HepG2 (cell line): ENCODE data around the gene SRSF10. TPM values are rescaled to one million over a fixed set of nuclear protein-coding genes. Genes with fewer than 3 reads are reported as not detected.
A peak's percentile ranks its signal among the peaks of the same experiment; 100 is the strongest.

Experiments used
- AHR ChIP-seq: IDR thresholded peaks from 2 replicates; pipeline ENCODE4 v1.6.1; 2018; ENCODE audit warnings: missing genetic modification reagents, missing compliant biosample characterization
- BHLHE40 ChIP-seq: IDR thresholded peaks from 2 replicates; pipeline ENCODE4 v1.6.1; 2011; ENCODE audit warnings: low read length, improper control_type of control experiment
- CEBPB ChIP-seq: IDR thresholded peaks from 2 replicates; pipeline ENCODE4 v1.6.1; 2011; ENCODE audit warnings: low read depth, low read length, improper control_type of control experiment, borderline replicate concordance
- ETS1 ChIP-seq: sonication (generic); formaldehyde crosslinking; IDR thresholded peaks from 2 replicates; pipeline ENCODE4 v1.4.0; 2020; ENCODE audit warnings: missing genetic modification reagents
- FOXA3 ChIP-seq: IDR thresholded peaks from 2 replicates; pipeline ENCODE4 v1.6.1; 2016; ENCODE audit warnings: missing genetic modification reagents, missing compliant biosample characterization
- IRX3 ChIP-seq: sonication (generic); formaldehyde crosslinking; IDR thresholded peaks from 2 replicates; pipeline ENCODE4 v1.8.1; 2023; ENCODE audit warnings: mild to moderate bottlenecking, low read depth, missing genetic modification reagents, borderline replicate concordance
- JDP2 ChIP-seq: sonication (generic); formaldehyde crosslinking; IDR thresholded peaks from 2 replicates; pipeline ENCODE4 v1.8.1; 2022; ENCODE audit warnings: missing genetic modification reagents, borderline replicate concordance
- KDM4B ChIP-seq: sonication (generic); formaldehyde crosslinking; IDR thresholded peaks from 2 replicates; pipeline ENCODE4 v1.4.0; 2020; ENCODE audit warnings: missing genetic modification reagents
- KDM5A ChIP-seq: fragments of 200-600 bp; sonication (generic); IDR thresholded peaks from 2 replicates; pipeline ENCODE4 v1.7.0; 2018; ENCODE audit warnings: antibody characterized with exemption, mild to moderate bottlenecking, low read length, borderline replicate concordance
- KLF12 ChIP-seq: sonication (generic); formaldehyde crosslinking; IDR thresholded peaks from 2 replicates; pipeline ENCODE4 v1.4.0; 2020; ENCODE audit warnings: missing genetic modification reagents, borderline replicate concordance
- LCORL ChIP-seq, 2 experiments: fragments of 450-650 bp in 1 of 2; sonication (generic) in 1 of 2; formaldehyde crosslinking in 1 of 2; IDR thresholded peaks; 2 replicates each; pipeline versions ENCODE4 v1.5.0 to v1.6.1; 2017 to 2020; ENCODE audit warnings: antibody characterized with exemption in 1 of 2, missing genetic modification reagents in 1 of 2
- NCOA1 ChIP-seq: sonication (generic); formaldehyde crosslinking; IDR thresholded peaks from 2 replicates; pipeline ENCODE4 v1.9.0; 2021; ENCODE audit warnings: missing genetic modification reagents
- NFE2 ChIP-seq: sonication (generic); formaldehyde crosslinking; IDR thresholded peaks from 2 replicates; pipeline ENCODE4 v1.4.0; 2020; ENCODE audit warnings: missing genetic modification reagents
- SP2 ChIP-seq: sonication (generic); formaldehyde crosslinking; IDR thresholded peaks from 2 replicates; pipeline ENCODE4 v1.5.1; 2020; ENCODE audit warnings: mild to moderate bottlenecking, missing genetic modification reagents
- XRCC5 ChIP-seq: fragments of 200-400 bp; formaldehyde crosslinking; optimal IDR thresholded peaks from 2 replicates; pipeline ENCODE3; 2017; ENCODE audit warnings: mild to moderate bottlenecking, low read length
- ZMYM3 ChIP-seq: sonication (generic); formaldehyde crosslinking; IDR thresholded peaks from 2 replicates; pipeline ENCODE4 v1.5.1; 2020; ENCODE audit warnings: mild to moderate bottlenecking, missing genetic modification reagents
- ZNF180 ChIP-seq: sonication (generic); formaldehyde crosslinking; IDR thresholded peaks from 2 replicates; pipeline ENCODE4 v1.4.0; 2020; ENCODE audit warnings: low read depth, missing genetic modification reagents, borderline replicate concordance
- ZNF362 ChIP-seq: sonication (generic); formaldehyde crosslinking; IDR thresholded peaks from 2 replicates; pipeline ENCODE4 v1.4.0; 2020; ENCODE audit warnings: missing genetic modification reagents, mild to moderate bottlenecking, borderline replicate concordance
- polyA plus RNA-seq, 8 experiments: library from polyadenylated mRNA; depleted of rRNA in 3 of 8; stranded (reverse) in 7 of 8; unstranded in 1 of 8; fragments of >200 nt; fragmentation: Illumina TruSeq in 4 of 8; extraction: Trizol in 4 of 8; gene quantifications; 2 replicates each; pipeline versions ENCODE4 v1.2.1 to v1.2.3, GENCODE V29; 2011 to 2016; ENCODE audit warnings: low read depth in 4 of 8, missing spikeins in 1 of 8, mixed read lengths in 1 of 8; ENCODE audit not compliant: insufficient read depth in 1 of 8
- total RNA-seq, 5 experiments: library from RNA; depleted of rRNA; stranded (reverse); fragments of >200 nt; fragmentation: Illumina TruSeq; extraction: Trizol; gene quantifications; 2 replicates each; pipeline ENCODE4 v1.2.3, GENCODE V29; 2016; ENCODE audit warnings: low read depth in 1 of 5
- TF ChIP-seq, protein P1 (sequence below): sonication (generic); formaldehyde crosslinking; IDR thresholded peaks from 2 replicates; pipeline ENCODE4 v1.9.0; 2021; ENCODE audit warnings: mild to moderate bottlenecking, missing genetic modification reagents

SRSF10 gene
- total and polyA plus RNA-seq, 2 of the 13 experiments (the other 11 are each of a cell fraction or from before 2014, with no cell fraction given): 126 to 186 TPM

DNA sequence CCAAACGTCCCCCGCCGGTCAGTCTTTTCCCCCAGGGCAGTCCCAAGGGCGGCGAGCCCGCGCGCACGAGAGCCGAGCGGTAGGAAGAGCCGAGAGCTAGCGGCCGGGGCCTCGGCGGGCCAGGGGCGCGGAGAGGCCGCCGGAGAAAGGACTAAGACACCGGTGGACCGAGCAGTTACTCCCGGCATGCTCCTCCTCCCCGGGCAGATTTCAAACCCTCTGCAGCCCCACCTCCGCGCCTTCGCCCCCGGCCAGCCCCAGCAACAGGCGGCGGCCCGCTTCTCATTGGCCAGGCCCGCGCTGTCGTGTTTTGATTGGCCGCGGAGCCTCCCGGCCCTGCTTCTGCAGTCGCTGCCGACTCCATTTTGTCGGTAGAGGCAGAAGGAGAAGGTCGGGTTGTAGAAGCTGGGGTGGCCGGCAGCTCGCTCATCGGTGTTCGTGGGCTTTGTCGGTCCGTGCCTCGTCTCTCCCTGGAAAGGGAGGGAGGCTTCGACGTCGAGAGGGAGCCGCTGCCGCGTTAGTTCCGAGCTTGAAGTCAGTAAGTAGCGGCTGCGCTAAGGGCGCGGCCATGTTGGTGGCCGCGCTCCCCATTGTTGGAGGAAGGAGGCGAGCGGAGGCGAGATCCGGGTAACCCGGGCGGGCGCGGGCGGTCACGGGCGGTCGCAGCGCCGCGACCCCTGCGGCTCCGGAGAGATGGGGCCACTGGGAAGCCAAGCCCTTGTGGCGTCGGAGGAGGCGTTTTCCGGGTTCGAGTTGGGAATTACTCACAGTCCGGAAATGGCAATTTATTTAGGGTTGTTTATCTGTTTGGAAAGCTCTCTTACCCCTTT lies 20.5 kb downstream of the SRSF10 start, which contains the start of gene PNRC2 (continued):
- 0 out of 2 replicates have a peak, but pooled peaks have one; percentile 15 for TF ChIP-seq NFE2
- no peak for TF ChIP-seq XRCC5
- TF ChIP-seq ZNF362 (CRISPR knock-in tag): peak; percentile 61; the same call in 1 of the 2 replicates
- TF ChIP-seq, protein P1, sequence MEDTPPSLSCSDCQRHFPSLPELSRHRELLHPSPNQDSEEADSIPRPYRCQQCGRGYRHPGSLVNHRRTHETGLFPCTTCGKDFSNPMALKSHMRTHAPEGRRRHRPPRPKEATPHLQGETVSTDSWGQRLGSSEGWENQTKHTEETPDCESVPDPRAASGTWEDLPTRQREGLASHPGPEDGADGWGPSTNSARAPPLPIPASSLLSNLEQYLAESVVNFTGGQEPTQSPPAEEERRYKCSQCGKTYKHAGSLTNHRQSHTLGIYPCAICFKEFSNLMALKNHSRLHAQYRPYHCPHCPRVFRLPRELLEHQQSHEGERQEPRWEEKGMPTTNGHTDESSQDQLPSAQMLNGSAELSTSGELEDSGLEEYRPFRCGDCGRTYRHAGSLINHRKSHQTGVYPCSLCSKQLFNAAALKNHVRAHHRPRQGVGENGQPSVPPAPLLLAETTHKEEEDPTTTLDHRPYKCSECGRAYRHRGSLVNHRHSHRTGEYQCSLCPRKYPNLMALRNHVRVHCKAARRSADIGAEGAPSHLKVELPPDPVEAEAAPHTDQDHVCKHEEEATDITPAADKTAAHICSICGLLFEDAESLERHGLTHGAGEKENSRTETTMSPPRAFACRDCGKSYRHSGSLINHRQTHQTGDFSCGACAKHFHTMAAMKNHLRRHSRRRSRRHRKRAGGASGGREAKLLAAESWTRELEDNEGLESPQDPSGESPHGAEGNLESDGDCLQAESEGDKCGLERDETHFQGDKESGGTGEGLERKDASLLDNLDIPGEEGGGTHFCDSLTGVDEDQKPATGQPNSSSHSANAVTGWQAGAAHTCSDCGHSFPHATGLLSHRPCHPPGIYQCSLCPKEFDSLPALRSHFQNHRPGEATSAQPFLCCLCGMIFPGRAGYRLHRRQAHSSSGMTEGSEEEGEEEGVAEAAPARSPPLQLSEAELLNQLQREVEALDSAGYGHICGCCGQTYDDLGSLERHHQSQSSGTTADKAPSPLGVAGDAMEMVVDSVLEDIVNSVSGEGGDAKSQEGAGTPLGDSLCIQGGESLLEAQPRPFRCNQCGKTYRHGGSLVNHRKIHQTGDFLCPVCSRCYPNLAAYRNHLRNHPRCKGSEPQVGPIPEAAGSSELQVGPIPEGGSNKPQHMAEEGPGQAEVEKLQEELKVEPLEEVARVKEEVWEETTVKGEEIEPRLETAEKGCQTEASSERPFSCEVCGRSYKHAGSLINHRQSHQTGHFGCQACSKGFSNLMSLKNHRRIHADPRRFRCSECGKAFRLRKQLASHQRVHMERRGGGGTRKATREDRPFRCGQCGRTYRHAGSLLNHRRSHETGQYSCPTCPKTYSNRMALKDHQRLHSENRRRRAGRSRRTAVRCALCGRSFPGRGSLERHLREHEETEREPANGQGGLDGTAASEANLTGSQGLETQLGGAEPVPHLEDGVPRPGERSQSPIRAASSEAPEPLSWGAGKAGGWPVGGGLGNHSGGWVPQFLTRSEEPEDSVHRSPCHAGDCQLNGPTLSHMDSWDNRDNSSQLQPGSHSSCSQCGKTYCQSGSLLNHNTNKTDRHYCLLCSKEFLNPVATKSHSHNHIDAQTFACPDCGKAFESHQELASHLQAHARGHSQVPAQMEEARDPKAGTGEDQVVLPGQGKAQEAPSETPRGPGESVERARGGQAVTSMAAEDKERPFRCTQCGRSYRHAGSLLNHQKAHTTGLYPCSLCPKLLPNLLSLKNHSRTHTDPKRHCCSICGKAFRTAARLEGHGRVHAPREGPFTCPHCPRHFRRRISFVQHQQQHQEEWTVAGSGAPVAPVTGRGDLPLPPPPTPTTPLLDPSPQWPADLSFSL (CRISPR knock-in tag): no peak
- TF ChIP-seq ETS1 (CRISPR knock-in tag): no peak
- TF ChIP-seq JDP2 (CRISPR knock-in tag): no peak
- 0 out of 2 replicates have a peak, but pooled peaks have one; percentile 37 for TF ChIP-seq IRX3
- peak; percentile 72 for TF ChIP-seq KDM5A
- TF ChIP-seq FOXA3 (CRISPR knock-in tag): peak; percentile 29; the same call in 1 of the 2 replicates
- 0 out of 2 replicates have a peak, but pooled peaks have one; percentile 54 for TF ChIP-seq AHR (CRISPR knock-in tag)
- no peak for TF ChIP-seq KDM4B (CRISPR knock-in tag)
- 0 out of 2 replicates have a peak, but pooled peaks have one; percentile 54 for TF ChIP-seq NCOA1 (CRISPR knock-in tag)
- 0 out of 2 replicates have a peak, but pooled peaks have one; percentile 41 for TF ChIP-seq KLF12 (CRISPR knock-in tag)
- no peak; the same call in 1 of the 2 replicates for TF ChIP-seq BHLHE40
- peak; percentile 79 for TF ChIP-seq SP2
- TF ChIP-seq ZMYM3: no peak
- TF ChIP-seq LCORL (IDR thresholded peaks at IDR 0.05): no peak
- TF ChIP-seq LCORL (CRISPR knock-in tag; IDR thresholded peaks at IDR 0.05): peak; percentile 58
- TF ChIP-seq CEBPB: no peak
- no peak for TF ChIP-seq ZNF180
